Keratinocyte (primary cell): ENCODE data around the gene OCLN. TPM values are rescaled to one million over a fixed set of nuclear protein-coding genes. Genes with fewer than 3 reads are reported as not detected.

Source experiments
- DNase-seq: peaks from one replicate; pipeline ENCODE4 v3.0.0-alpha.2; 2011; ENCODE audit warnings: low read depth, missing footprints, low spot score
- FAIRE-seq: peaks from 2 replicates; lab custom pipeline; 2011; peaks lifted over from hg19 to GRCh38; lab: Jason Lieb, UNC
- H2AFZ ChIP-seq: 2 replicates; pipeline ENCODE4 v1.6.0; 2012; ENCODE audit warnings: low read length, control low read depth, inconsistent platforms; ENCODE audit not compliant: control insufficient read depth
- H3K27ac ChIP-seq: 2 replicates; pipeline ENCODE4 v1.5.1; 2011; ENCODE audit warnings: low read length; ENCODE audit not compliant: control insufficient read depth, insufficient read depth
- H3K27me3 ChIP-seq: 3 replicates; pipeline ENCODE4 v1.6.0; 2011; ENCODE audit warnings: low read length; ENCODE audit not compliant: control insufficient read depth, insufficient read depth; ENCODE audit errors: extremely low read depth
- H3K36me3 ChIP-seq, 2 experiments: 2 replicates in 1 of 2; 3 replicates in 1 of 2; pipeline ENCODE4 v1.5.1; 2011; ENCODE audit warnings: low read length in 2 of 2, mild to moderate bottlenecking in 1 of 2; ENCODE audit not compliant: control insufficient read depth in 2 of 2, insufficient read depth in 2 of 2; ENCODE audit errors: extremely low read depth in 1 of 2
- H3K4me1 ChIP-seq: 3 replicates; pipeline ENCODE4 v1.5.1; 2011; ENCODE audit warnings: low read length; ENCODE audit not compliant: control insufficient read depth, insufficient read depth; ENCODE audit errors: extremely low read depth
- H3K4me2 ChIP-seq: 3 replicates; pipeline ENCODE4 v1.6.0; 2011; ENCODE audit warnings: low read depth, low read length; ENCODE audit not compliant: control insufficient read depth, insufficient read depth; ENCODE audit errors: extremely low read depth
- H3K4me3 ChIP-seq, 3 experiments: fragments of 200-600 bp in 1 of 3; sonication (generic) in 1 of 3; 2 replicates in 2 of 3; 3 replicates in 1 of 3; pipeline ENCODE4 v1.5.1; 2011 to 2016; ENCODE audit warnings: low read length in 3 of 3, mild to moderate bottlenecking in 3 of 3, control low read depth in 2 of 3, inconsistent platforms in 1 of 3, low read depth in 1 of 3, mixed read lengths in 1 of 3, mixed run types in 1 of 3, moderate library complexity in 1 of 3; ENCODE audit not compliant: control insufficient read depth in 2 of 3, insufficient read depth in 2 of 3; ENCODE audit errors: extremely low read depth in 1 of 3
- H3K79me2 ChIP-seq: 2 replicates; pipeline ENCODE4 v1.6.0; 2012; ENCODE audit warnings: low read length; ENCODE audit not compliant: control insufficient read depth, insufficient read depth
- H3K9ac ChIP-seq: 3 replicates; pipeline ENCODE4 v1.6.0; 2011; ENCODE audit warnings: low read length; ENCODE audit not compliant: control insufficient read depth, insufficient read depth; ENCODE audit errors: extremely low read depth
- H3K9me1 ChIP-seq: 3 replicates; pipeline ENCODE4 v1.6.0; 2011; ENCODE audit warnings: low read length; ENCODE audit not compliant: control insufficient read depth, insufficient read depth; ENCODE audit errors: extremely low read depth
- H3K9me3 ChIP-seq: 2 replicates; pipeline ENCODE4 v1.5.1; 2012; ENCODE audit warnings: low read depth, low read length; ENCODE audit not compliant: control insufficient read depth
- H4K20me1 ChIP-seq: 3 replicates; pipeline ENCODE4 v1.6.0; 2011; ENCODE audit warnings: low read length; ENCODE audit not compliant: control insufficient read depth, insufficient read depth; ENCODE audit errors: extremely low read depth
- EZH2 ChIP-seq: IDR thresholded peaks from one replicate; pipeline ENCODE4 v1.6.1; 2012; ENCODE audit warnings: inconsistent platforms, mild to moderate bottlenecking, low read length, moderate library complexity
- dilution Hi-C: fragments of 300-500 bp; cut with MboI; formaldehyde crosslinking; loops from one replicate; pipeline ENCODE4 v1.7.0; 2020; ENCODE audit warnings: low sequenced_read_pairs; ENCODE audit not compliant: extremely low pct_ligation_motif_present
- polyA plus RNA-seq, 5 experiments: library from polyadenylated mRNA; depleted of rRNA in 3 of 5; stranded (reverse) in 3 of 5; stranded (forward) in 1 of 5; unstranded in 1 of 5; fragments of >200 nt; gene quantifications; 1 replicate in 1 of 5; 2 replicates in 3 of 5; 3 replicates in 1 of 5; pipeline versions ENCODE4 v1.2.1 to v1.2.3, GENCODE V29; 2011 to 2012; ENCODE audit warnings: missing spikeins in 2 of 5, low read depth in 1 of 5, low replicate concordance in 1 of 5
- TF ChIP-seq, protein P1 (sequence below), 3 experiments: IDR thresholded peaks in 1 of 3; conservative IDR thresholded peaks in 1 of 3; optimal IDR thresholded peaks in 1 of 3; 2 replicates in 2 of 3; 3 replicates in 1 of 3; pipeline versions ENCODE3 to v1.5.1; 2011; ENCODE audit warnings: low read length in 3 of 3, mild to moderate bottlenecking in 3 of 3, moderate library complexity in 2 of 3, control low read depth in 1 of 3, inconsistent platforms in 1 of 3; ENCODE audit not compliant: insufficient read depth in 2 of 3; ENCODE audit errors: extremely low read depth in 1 of 3

OCLN gene
- polyA plus RNA-seq, 1 donor (not counting 4 experiments of a cell fraction or from before 2014, with no cell fraction given), result 4.6 TPM

DNA sequence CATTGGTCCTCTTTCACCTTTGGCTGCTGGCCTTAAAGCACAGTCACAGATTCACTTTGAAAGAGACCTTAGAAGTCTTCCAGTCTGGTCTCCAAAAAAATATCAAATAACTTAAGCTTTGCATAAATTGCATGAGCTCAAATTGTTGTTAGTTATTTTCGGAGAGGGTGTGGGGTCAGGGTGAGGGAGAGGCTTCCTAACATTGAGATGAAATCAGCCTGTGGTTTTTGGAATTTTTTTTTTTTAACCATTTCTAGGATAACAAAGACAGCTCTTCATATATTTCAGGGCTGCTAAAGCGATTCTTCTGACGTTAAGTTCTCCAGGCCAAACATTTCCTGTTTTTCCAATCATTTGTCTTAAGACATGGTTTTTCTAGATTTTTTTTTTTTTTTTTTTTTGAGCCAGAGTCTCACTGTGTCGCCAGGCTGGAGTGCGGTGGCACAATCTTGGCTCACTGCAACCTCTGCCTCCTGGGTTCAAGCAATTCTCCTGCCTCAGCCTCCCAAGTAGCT lies 4.5 kb downstream of the OCLN start:
- no peak overlapping the region for H2AFZ ChIP-seq
- no peak for TF ChIP-seq EZH2
- TF ChIP-seq, protein P1, sequence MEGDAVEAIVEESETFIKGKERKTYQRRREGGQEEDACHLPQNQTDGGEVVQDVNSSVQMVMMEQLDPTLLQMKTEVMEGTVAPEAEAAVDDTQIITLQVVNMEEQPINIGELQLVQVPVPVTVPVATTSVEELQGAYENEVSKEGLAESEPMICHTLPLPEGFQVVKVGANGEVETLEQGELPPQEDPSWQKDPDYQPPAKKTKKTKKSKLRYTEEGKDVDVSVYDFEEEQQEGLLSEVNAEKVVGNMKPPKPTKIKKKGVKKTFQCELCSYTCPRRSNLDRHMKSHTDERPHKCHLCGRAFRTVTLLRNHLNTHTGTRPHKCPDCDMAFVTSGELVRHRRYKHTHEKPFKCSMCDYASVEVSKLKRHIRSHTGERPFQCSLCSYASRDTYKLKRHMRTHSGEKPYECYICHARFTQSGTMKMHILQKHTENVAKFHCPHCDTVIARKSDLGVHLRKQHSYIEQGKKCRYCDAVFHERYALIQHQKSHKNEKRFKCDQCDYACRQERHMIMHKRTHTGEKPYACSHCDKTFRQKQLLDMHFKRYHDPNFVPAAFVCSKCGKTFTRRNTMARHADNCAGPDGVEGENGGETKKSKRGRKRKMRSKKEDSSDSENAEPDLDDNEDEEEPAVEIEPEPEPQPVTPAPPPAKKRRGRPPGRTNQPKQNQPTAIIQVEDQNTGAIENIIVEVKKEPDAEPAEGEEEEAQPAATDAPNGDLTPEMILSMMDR (optimal IDR thresholded peaks at IDR 0.05 in 1 of 3, IDR thresholded peaks at IDR 0.05 in 1 of 3, conservative IDR thresholded peaks at IDR 0.05 in 1 of 3; ENCODE audit: extremely low read depth in 1 of 3, insufficient read depth in 2 of 3, low read length in 3 of 3), result no peak
- DNase-seq (no peak), FAIRE-seq (no peak)
- no peaks in the 10 kb centered on the region for H3K79me2 ChIP-seq
- H3K4me1 ChIP-seq, result peaks cover 13% of the 10 kb centered on the region
- H3K4me2 ChIP-seq, result no peak overlapping the region
- no peaks in the 10 kb centered on the region for H3K9me3 ChIP-seq
- H3K9me1 ChIP-seq, result no peaks in the 10 kb centered on the region
- H3K27me3 ChIP-seq, result peaks cover 15% of the 10 kb centered on the region
- H4K20me1 ChIP-seq, result no peaks in the 10 kb centered on the region
- no peak overlapping the region for H3K9ac ChIP-seq
- no peak overlapping the region for H3K4me3 ChIP-seq
- no peaks in the 10 kb centered on the region for H3K36me3 ChIP-seq
- dilution Hi-C loops, result no loop called here
- H3K27ac ChIP-seq, result no peak overlapping the region

GRCh38 chr5:69498384-69498783 lies 5.8 kb downstream of the OCLN start:
- DNase-seq (no peak), FAIRE-seq (no peak)
- no peaks in the 10 kb centered on the region for H3K36me3 ChIP-seq
- no peak for TF ChIP-seq EZH2
- TF ChIP-seq, protein P1 (optimal IDR thresholded peaks at IDR 0.05 in 1 of 3, IDR thresholded peaks at IDR 0.05 in 1 of 3, conservative IDR thresholded peaks at IDR 0.05 in 1 of 3; ENCODE audit: extremely low read depth in 1 of 3, insufficient read depth in 2 of 3, low read length in 3 of 3), result no peak
- no peaks in the 10 kb centered on the region for H3K9me3 ChIP-seq
- no peak overlapping the region for H2AFZ ChIP-seq
- H3K27me3 ChIP-seq, result peaks cover 2% of the 10 kb centered on the region
- dilution Hi-C loops, result no loop called here
- no peak overlapping the region for H3K4me3 ChIP-seq
- H3K4me2 ChIP-seq, result no peak overlapping the region
- no peak overlapping the region for H3K9ac ChIP-seq
- H3K27ac ChIP-seq, result no peak overlapping the region
- H4K20me1 ChIP-seq, result no peaks in the 10 kb centered on the region
- no peaks in the 10 kb centered on the region for H3K9me1 ChIP-seq
- peaks cover 23% of the 10 kb centered on the region for H3K4me1 ChIP-seq
- H3K79me2 ChIP-seq, result no peaks in the 10 kb centered on the region
